ENCODE results near the gene FAM193A. TPM values are rescaled to one million over a fixed set of nuclear protein-coding genes. Genes with fewer than 3 reads are reported as not detected.
"Not testable (repeated sequence)": the region's sequence is repeated elsewhere in the genome, so short reads cannot be mapped to it uniquely, and the experiment has no call there.

FAM193A gene
- polyA plus RNA-seq, 6 donors from 2014 or later = 1.5 to 5.9 (median 2.2) TPM

GRCh38 chr4:2537011-2537830 lies 774 bp downstream of the FAM193A start:
- ATAC-seq (ENCODE audit: low read depth in 2 of 2) = peak; percentile 9 to 13
- DNase-seq = peak; percentile 61
- Mint-ChIP-seq H3K27ac (peak overlapping the region in 5 of 6 donors; percentile 67 to 94 (median 91)), H3K36me3 (no peaks in the 10 kb centered on the region), H3K4me1 (peaks cover 11 to 45% (median 14%) of the 10 kb centered on the region in 3 donors), H3K27me3 (no peaks in the 10 kb centered on the region), H3K4me3 (peak overlapping the region; percentile 79 to 97 (median 90)), H3K9me3 (no peaks in the 10 kb centered on the region)

GRCh38 chr4:2543580-2544191 lies 7.2 kb downstream of the FAM193A start:
- Mint-ChIP-seq H3K4me1 (peaks cover 14 to 65% (median 44%) of the 10 kb centered on the region in 3 donors), H3K27ac (peak overlapping the region in 2 of 6 donors; percentile 22 to 56)
- ATAC-seq (ENCODE audit: low read depth in 2 of 2); H3K27me3 Mint-ChIP-seq; H3K36me3 Mint-ChIP-seq; H3K9me3 Mint-ChIP-seq; DNase-seq; H3K4me3 Mint-ChIP-seq: not testable (repeated sequence)

GRCh38 chr4:2545321-2546013 lies 9.0 kb downstream of the FAM193A start:
- H3K4me3 Mint-ChIP-seq = no peak overlapping the region
- peaks cover 14 to 57% (median 41%) of the 10 kb centered on the region in 3 donors for H3K4me1 Mint-ChIP-seq
- ATAC-seq (ENCODE audit: low read depth in 2 of 2) = no peak
- H3K27ac Mint-ChIP-seq = no peak overlapping the region
- no peak for DNase-seq
- H3K27me3 Mint-ChIP-seq = no peaks in the 10 kb centered on the region
- no peaks in the 10 kb centered on the region for H3K36me3 Mint-ChIP-seq
- H3K9me3 Mint-ChIP-seq = no peaks in the 10 kb centered on the region

GRCh38 chr4:2546286-2546823 lies 9.9 kb downstream of the FAM193A start:
- Mint-ChIP-seq H3K36me3 (no peaks in the 10 kb centered on the region), H3K4me3 (no peak overlapping the region), H3K4me1 (peaks cover 18 to 54% (median 44%) of the 10 kb centered on the region in 3 donors), H3K9me3 (no peaks in the 10 kb centered on the region), H3K27me3 (no peaks in the 10 kb centered on the region), H3K27ac (no peak overlapping the region)
- ATAC-seq (ENCODE audit: low read depth in 2 of 2) = no peak
- no peak for DNase-seq

GRCh38 chr4:2546961-2547691 lies 10.7 kb downstream of the FAM193A start:
- not testable (repeated sequence) for DNase-seq; H3K9me3 Mint-ChIP-seq; H3K27me3 Mint-ChIP-seq; H3K4me3 Mint-ChIP-seq; H3K36me3 Mint-ChIP-seq; ATAC-seq (ENCODE audit: low read depth in 2 of 2)
- Mint-ChIP-seq H3K27ac (peak overlapping the region in 3 of 6 donors; percentile 16 to 80 (median 55)), H3K4me1 (peaks cover 21 to 53% (median 48%) of the 10 kb centered on the region in 3 donors)

GRCh38 chr4:2551118-2551517 lies 14.7 kb downstream of the FAM193A start:
- Mint-ChIP-seq H3K27me3 (no peaks in the 10 kb centered on the region), H3K4me1 (peaks cover 25 to 65% (median 46%) of the 10 kb centered on the region in 3 donors), H3K36me3 (no peaks in the 10 kb centered on the region), H3K9me3 (no peaks in the 10 kb centered on the region), H3K27ac (peak overlapping the region in 3 of 6 donors; percentile 26 to 61 (median 53)), H3K4me3 (peak overlapping the region in 1 of 8 donors; percentile 16)
- ATAC-seq (ENCODE audit: low read depth in 2 of 2) (no peak), DNase-seq (no peak)

GRCh38 chr4:2552806-2553205 lies 16.4 kb downstream of the FAM193A start:
- ATAC-seq (ENCODE audit: low read depth in 2 of 2) = no peak
- Mint-ChIP-seq H3K36me3 (no peaks in the 10 kb centered on the region), H3K27me3 (no peaks in the 10 kb centered on the region), H3K4me1 (peaks cover 22 to 71% (median 39%) of the 10 kb centered on the region in 3 donors), H3K27ac (peak overlapping the region in 1 of 6 donors; percentile 27), H3K9me3 (no peaks in the 10 kb centered on the region), H3K4me3 (no peak overlapping the region)
- no peak for DNase-seq

GRCh38 chr4:2558301-2558700 lies 21.9 kb downstream of the FAM193A start:
- no peak for DNase-seq
- Mint-ChIP-seq H3K36me3 (no peaks in the 10 kb centered on the region), H3K27ac (no peak overlapping the region), H3K9me3 (no peaks in the 10 kb centered on the region), H3K4me1 (peaks cover 32 to 69% (median 54%) of the 10 kb centered on the region in 3 donors), H3K27me3 (no peaks in the 10 kb centered on the region), H3K4me3 (no peak overlapping the region)
- no peak for ATAC-seq (ENCODE audit: low read depth in 2 of 2)

GRCh38 chr4:2560167-2560566 lies 23.7 kb downstream of the FAM193A start:
- DNase-seq (no peak), ATAC-seq (ENCODE audit: low read depth in 2 of 2) (no peak)
- H3K4me1 Mint-ChIP-seq = peaks cover 25 to 66% (median 49%) of the 10 kb centered on the region in 3 donors
- H3K27ac Mint-ChIP-seq = peak overlapping the region in 2 of 6 donors; percentile 2 to 74
- H3K36me3 Mint-ChIP-seq = peaks cover 0 to 4% of the 10 kb centered on the region in 2 donors
- no peak overlapping the region for H3K4me3 Mint-ChIP-seq
- H3K27me3 Mint-ChIP-seq = no peaks in the 10 kb centered on the region
- no peaks in the 10 kb centered on the region for H3K9me3 Mint-ChIP-seq

- Mint-ChIP-seq H3K27me3 (no peaks in the 10 kb centered on the region), H3K4me3 (no peak overlapping the region), H3K27ac (peak overlapping the region in 1 of 6 donors; percentile 2), H3K4me1 (peaks cover 29 to 61% (median 48%) of the 10 kb centered on the region in 3 donors), H3K9me3 (no peaks in the 10 kb centered on the region), H3K36me3 (peaks cover 0 to 4% of the 10 kb centered on the region in 2 donors)
- DNase-seq (no peak), ATAC-seq (ENCODE audit: low read depth in 2 of 2) (no peak)
These were observed 29.1 kb downstream of the FAM193A start for GRCh38 chr4:2565533-2565932.

- Mint-ChIP-seq H3K4me3 (peak overlapping the region in 2 of 8 donors; percentile 42 to 61), H3K27ac (peak overlapping the region in 4 of 6 donors; percentile 62 to 89 (median 80))
These were observed 33.6 kb downstream of the FAM193A start for GRCh38 chr4:2570036-2570435.

GRCh38 chr4:2570551-2571222 lies 34.2 kb downstream of the FAM193A start:
- Mint-ChIP-seq H3K4me1 (peaks cover 55 to 71% (median 58%) of the 10 kb centered on the region in 3 donors), H3K27me3 (no peaks in the 10 kb centered on the region), H3K4me3 (peak overlapping the region in 7 of 8 donors; percentile 38 to 71 (median 66)), H3K36me3 (peaks cover 0 to 7% of the 10 kb centered on the region in 2 donors), H3K27ac (peak overlapping the region; percentile 40 to 96 (median 86)), H3K9me3 (no peaks in the 10 kb centered on the region)
- ATAC-seq (ENCODE audit: low read depth in 2 of 2) (peak; percentile 96 to 98), DNase-seq (peak; percentile 42)

More at GRCh38 chr4:2570036-2570435, 33.6 kb downstream of the FAM193A start:
- DNase-seq (no peak), ATAC-seq (ENCODE audit: low read depth in 2 of 2) (no peak)
- Mint-ChIP-seq H3K9me3 (no peaks in the 10 kb centered on the region), H3K27me3 (no peaks in the 10 kb centered on the region), H3K36me3 (peaks cover 0 to 3% of the 10 kb centered on the region in 2 donors), H3K4me1 (peaks cover 54 to 71% (median 57%) of the 10 kb centered on the region in 3 donors)
